Central memory CD8-positive, alpha-beta T cell (primary cell): Measurements from ENCODE around the gene CDX2.

Experiments used
- ATAC-seq: fragments of 150-1000 bp; cut with Tn5 transposase; replicated peaks from 2 replicates; pipeline ENCODE4 v1.10.0; 2022; ENCODE audit warnings: mild to moderate bottlenecking, moderate FRiP score, moderate number of reproducible peaks; ENCODE audit not compliant: poor library complexity, severe bottlenecking; ENCODE audit errors: extremely low read depth
- DNase-seq, 2 donors: peaks; one replicate each; pipeline ENCODE4 v3.0.0; 2021; ENCODE audit warnings: low spot score in 2 of 2
- H3K27ac Mint-ChIP-seq: one replicate; pipeline ENCODE4 v1.8.0; 2022; ENCODE audit warnings: low read depth, mild to moderate bottlenecking, moderate library complexity, mixed read lengths
- H3K27me3 Mint-ChIP-seq: one replicate; pipeline ENCODE4 v1.8.0; 2022; ENCODE audit warnings: mixed read lengths
- H3K36me3 Mint-ChIP-seq: one replicate; pipeline ENCODE4 v1.8.0; 2022; ENCODE audit warnings: mild to moderate bottlenecking, moderate library complexity, mixed read lengths; ENCODE audit not compliant: insufficient read depth
- H3K4me1 Mint-ChIP-seq: one replicate; pipeline ENCODE4 v1.8.0; 2022; ENCODE audit warnings: mixed read lengths
- H3K4me3 Mint-ChIP-seq: one replicate; pipeline ENCODE4 v1.8.0; 2022; ENCODE audit warnings: mild to moderate bottlenecking, moderate library complexity, mixed read lengths
- H3K9me3 Mint-ChIP-seq: one replicate; pipeline ENCODE4 v1.8.0; 2022; ENCODE audit warnings: mixed read lengths

The CDX2 gene

GRCh38 chr13:27927444-27928352 is 41.4 kb downstream of the CDX2 start:
- H3K36me3 Mint-ChIP-seq: peaks cover 5% of the 10 kb centered on the region
- no peak overlapping the region for H3K4me3 Mint-ChIP-seq
- no peak for DNase-seq
- ATAC-seq: no peak
- H3K27me3 Mint-ChIP-seq: peaks cover 96% of the 10 kb centered on the region
- H3K4me1 Mint-ChIP-seq: peaks cover 22% of the 10 kb centered on the region
- no peaks in the 10 kb centered on the region for H3K9me3 Mint-ChIP-seq
- no peak overlapping the region for H3K27ac Mint-ChIP-seq

GRCh38 chr13:27926644-27927434 is 42.3 kb downstream of the CDX2 start:
- no peak for DNase-seq
- peaks cover 5% of the 10 kb centered on the region for H3K36me3 Mint-ChIP-seq
- peaks cover 22% of the 10 kb centered on the region for H3K4me1 Mint-ChIP-seq
- no peaks in the 10 kb centered on the region for H3K9me3 Mint-ChIP-seq
- no peak overlapping the region for H3K27ac Mint-ChIP-seq
- no peak for ATAC-seq
- peaks cover 94% of the 10 kb centered on the region for H3K27me3 Mint-ChIP-seq
- peak overlapping the region; percentile 29 for H3K4me3 Mint-ChIP-seq

DNA sequence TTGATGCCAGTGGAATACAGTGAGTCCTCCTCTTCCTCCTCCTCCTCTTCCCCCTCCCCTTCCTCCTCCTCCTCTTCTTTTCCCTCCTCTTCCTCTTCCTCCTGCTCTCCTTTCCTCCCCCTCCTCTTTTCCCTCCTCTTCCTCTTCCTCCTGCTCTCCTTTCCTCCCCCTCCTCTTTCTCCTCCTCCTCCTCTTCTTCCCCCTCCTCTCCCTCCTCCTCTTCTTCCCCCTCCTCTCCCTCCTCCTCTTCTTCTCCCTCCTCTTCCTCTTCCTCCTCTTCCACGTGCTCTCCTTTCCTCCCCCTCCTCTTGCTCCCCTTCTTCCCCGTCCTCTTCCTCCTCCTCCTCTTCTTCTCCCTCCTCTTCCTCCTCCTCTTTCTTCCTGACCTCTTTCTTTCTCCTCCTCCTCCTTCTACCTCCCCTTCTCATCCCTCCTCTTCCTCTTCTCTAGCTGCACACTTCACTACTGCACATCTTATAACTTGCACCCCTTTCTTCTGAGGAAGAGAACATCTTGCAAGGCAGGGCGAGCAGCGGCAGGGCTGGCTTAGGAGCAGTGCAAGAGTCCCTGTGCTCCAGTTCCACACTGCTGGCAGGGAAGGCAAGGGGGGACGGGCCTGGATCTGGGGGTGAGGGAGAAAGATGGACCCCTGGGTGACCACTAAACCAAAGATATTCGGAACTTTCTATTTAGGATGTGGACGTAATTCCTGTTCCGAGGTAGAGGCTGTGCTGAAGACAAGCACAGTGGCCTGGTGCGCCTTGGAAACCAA is 43.7 kb downstream of the CDX2 start:
- ATAC-seq (no peak), DNase-seq (no peak)
- H3K4me3 Mint-ChIP-seq: no peak overlapping the region
- peaks cover 29% of the 10 kb centered on the region for H3K4me1 Mint-ChIP-seq
- H3K36me3 Mint-ChIP-seq: peaks cover 5% of the 10 kb centered on the region
- H3K27me3 Mint-ChIP-seq: peaks cover 87% of the 10 kb centered on the region
- no peaks in the 10 kb centered on the region for H3K9me3 Mint-ChIP-seq
- no peak overlapping the region for H3K27ac Mint-ChIP-seq

GRCh38 chr13:27924529-27925141 is 44.5 kb downstream of the CDX2 start:
- Mint-ChIP-seq H3K36me3 (peaks cover 6% of the 10 kb centered on the region), H3K27ac (no peak overlapping the region), H3K4me1 (peaks cover 30% of the 10 kb centered on the region), H3K9me3 (no peaks in the 10 kb centered on the region), H3K27me3 (peaks cover 86% of the 10 kb centered on the region), H3K4me3 (no peak overlapping the region)
- no peak for DNase-seq
- ATAC-seq: no peak

GRCh38 chr13:27923794-27924528 is 45.2 kb downstream of the CDX2 start:
- Mint-ChIP-seq H3K36me3 (peaks cover 7% of the 10 kb centered on the region), H3K4me3 (no peak overlapping the region), H3K4me1 (peaks cover 30% of the 10 kb centered on the region), H3K27ac (no peak overlapping the region), H3K27me3 (peaks cover 86% of the 10 kb centered on the region), H3K9me3 (no peaks in the 10 kb centered on the region)
- DNase-seq (no peak), ATAC-seq (no peak)

DNA sequence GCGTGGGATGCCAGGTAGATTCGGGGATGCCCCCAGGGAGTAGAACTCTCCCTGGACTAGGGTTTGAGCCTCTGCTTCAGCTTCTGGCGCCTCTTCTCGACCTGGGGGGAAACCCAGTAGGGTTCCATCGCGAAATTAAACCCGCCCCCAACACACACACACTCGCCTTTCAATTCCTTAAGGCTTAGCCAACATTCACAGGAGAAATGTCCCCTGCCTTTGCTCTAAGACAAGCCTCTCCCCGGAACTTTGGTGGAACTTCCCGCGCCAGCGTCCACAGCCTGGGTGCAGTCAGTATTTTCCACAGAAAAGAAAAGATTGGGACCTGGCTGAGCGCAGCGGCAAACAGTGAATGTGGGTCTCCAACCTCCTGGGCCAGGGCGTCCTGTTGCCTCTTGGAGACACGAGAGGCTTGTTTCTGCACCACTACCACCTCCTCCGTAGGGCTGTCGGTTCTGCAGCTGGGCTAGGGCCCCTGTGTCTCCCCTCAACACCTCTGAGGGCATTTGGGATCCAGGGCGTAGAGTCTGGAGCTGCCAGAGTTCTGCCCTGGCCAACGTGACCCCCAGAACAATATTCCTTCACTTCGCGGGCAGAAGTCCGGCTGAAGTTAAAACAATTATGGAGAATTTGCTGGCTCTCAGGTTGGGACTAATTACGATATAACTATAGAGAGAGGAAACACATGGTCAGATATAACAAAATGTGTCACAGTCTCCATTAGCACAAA is 46.1 kb downstream of the CDX2 start:
- Mint-ChIP-seq H3K36me3 (peaks cover 7% of the 10 kb centered on the region), H3K4me3 (no peak overlapping the region), H3K27me3 (peaks cover 86% of the 10 kb centered on the region), H3K9me3 (no peaks in the 10 kb centered on the region), H3K4me1 (peaks cover 32% of the 10 kb centered on the region), H3K27ac (no peak overlapping the region)
- ATAC-seq (no peak), DNase-seq (no peak)

GRCh38 chr13:27921961-27922882 is 46.9 kb downstream of the CDX2 start:
- peaks cover 7% of the 10 kb centered on the region for H3K36me3 Mint-ChIP-seq
- no peak overlapping the region for H3K4me3 Mint-ChIP-seq
- DNase-seq (no peak), ATAC-seq (no peak)
- no peak overlapping the region for H3K27ac Mint-ChIP-seq
- peaks cover 33% of the 10 kb centered on the region for H3K4me1 Mint-ChIP-seq
- H3K9me3 Mint-ChIP-seq: no peaks in the 10 kb centered on the region
- peaks cover 86% of the 10 kb centered on the region for H3K27me3 Mint-ChIP-seq

GRCh38 chr13:27921421-27921960 is 47.6 kb downstream of the CDX2 start:
- Mint-ChIP-seq H3K4me3 (no peak overlapping the region), H3K9me3 (no peaks in the 10 kb centered on the region), H3K4me1 (peaks cover 29% of the 10 kb centered on the region), H3K36me3 (peaks cover 7% of the 10 kb centered on the region), H3K27me3 (peaks cover 86% of the 10 kb centered on the region), H3K27ac (no peak overlapping the region)
- no peak for ATAC-seq
- DNase-seq: no peak

GRCh38 chr13:27920677-27921420 is 48.3 kb downstream of the CDX2 start:
- H3K27me3 Mint-ChIP-seq: peaks cover 86% of the 10 kb centered on the region
- DNase-seq (no peak), ATAC-seq (no peak)
- H3K4me1 Mint-ChIP-seq: peaks cover 29% of the 10 kb centered on the region
- H3K9me3 Mint-ChIP-seq: no peaks in the 10 kb centered on the region
- peak overlapping the region; percentile 60 for H3K4me3 Mint-ChIP-seq
- no peak overlapping the region for H3K27ac Mint-ChIP-seq
- H3K36me3 Mint-ChIP-seq: peaks cover 7% of the 10 kb centered on the region
